ENCODE results near the gene TMED9. TPM values are rescaled to one million over a fixed set of nuclear protein-coding genes. Genes with fewer than 3 reads are reported as not detected.

TMED9 gene
- total RNA-seq, 1 experiment from 2014 or later, result 294 TPM

GRCh38 chr5:177578316-177578715 lies 13.7 kb upstream of the TMED9 start:
- no peaks in the 10 kb centered on the region for H3K36me3 Mint-ChIP-seq (ENCODE audit: insufficient read depth, unreplicated experiment)
- TF ChIP-seq CTCF (IDR thresholded peaks at IDR 0.05; ENCODE audit: unreplicated experiment), result no peak
- H3K27me3 Mint-ChIP-seq (ENCODE audit: unreplicated experiment), result peaks cover 27% of the 10 kb centered on the region
- no peak overlapping the region for H3K4me3 Mint-ChIP-seq (ENCODE audit: low read depth, unreplicated experiment)
- DNase-seq, result no peak
- H3K9me3 Mint-ChIP-seq (ENCODE audit: low read depth, unreplicated experiment), result no peaks in the 10 kb centered on the region
- H3K4me1 Mint-ChIP-seq (ENCODE audit: low read depth, unreplicated experiment), result peaks cover 11% of the 10 kb centered on the region
- CTCF ChIA-PET, result no interaction called here
- H3K27ac Mint-ChIP-seq (ENCODE audit: unreplicated experiment), result no peak overlapping the region
- no TSS peak for BruUV-seq (replicated peaks)
- intact Hi-C loops (cut with micrococcal nuclease; ENCODE audit: unreplicated experiment), result no loop called here

- CTCF ChIA-PET, result no interaction called here
- Mint-ChIP-seq H3K4me3 (ENCODE audit: low read depth, unreplicated experiment) (no peak overlapping the region), H3K36me3 (ENCODE audit: insufficient read depth, unreplicated experiment) (peaks cover 23% of the 10 kb centered on the region), H3K9me3 (ENCODE audit: low read depth, unreplicated experiment) (no peaks in the 10 kb centered on the region), H3K27me3 (ENCODE audit: unreplicated experiment) (peaks cover 76% of the 10 kb centered on the region), H3K27ac (ENCODE audit: unreplicated experiment) (no peak overlapping the region), H3K4me1 (ENCODE audit: low read depth, unreplicated experiment) (peaks cover 12% of the 10 kb centered on the region)
- intact Hi-C loops (cut with micrococcal nuclease; ENCODE audit: unreplicated experiment), result no loop called here
- no peak for DNase-seq
- BruUV-seq (replicated peaks), result no TSS peak
- TF ChIP-seq CTCF (IDR thresholded peaks at IDR 0.05; ENCODE audit: unreplicated experiment), result no peak
Measured at GRCh38 chr5:177588413-177588909, 3.5 kb upstream of the TMED9 start.

GRCh38 chr5:177590406-177590805 lies 1.6 kb upstream of the TMED9 start:
- no TSS peak for BruUV-seq (replicated peaks)
- Mint-ChIP-seq H3K4me3 (ENCODE audit: low read depth, unreplicated experiment) (no peak overlapping the region), H3K36me3 (ENCODE audit: insufficient read depth, unreplicated experiment) (peaks cover 39% of the 10 kb centered on the region), H3K9me3 (ENCODE audit: low read depth, unreplicated experiment) (no peaks in the 10 kb centered on the region), H3K4me1 (ENCODE audit: low read depth, unreplicated experiment) (peaks cover 22% of the 10 kb centered on the region), H3K27me3 (ENCODE audit: unreplicated experiment) (peaks cover 57% of the 10 kb centered on the region), H3K27ac (ENCODE audit: unreplicated experiment) (no peak overlapping the region)
- no peak for TF ChIP-seq CTCF (IDR thresholded peaks at IDR 0.05; ENCODE audit: unreplicated experiment)
- CTCF ChIA-PET, result no interaction called here
- DNase-seq, result no peak
- intact Hi-C loops (cut with micrococcal nuclease; ENCODE audit: unreplicated experiment), result loop anchor here (5.0 kb wide), 1 partner anchor 33 kb away; no protein-coding TSS in a partner anchor

GRCh38 chr5:177591690-177592009 lies 353 bp upstream of the TMED9 start:
- peak overlapping the region; percentile 79 for H3K27ac Mint-ChIP-seq (ENCODE audit: unreplicated experiment)
- peaks cover 45% of the 10 kb centered on the region for H3K27me3 Mint-ChIP-seq (ENCODE audit: unreplicated experiment)
- CTCF ChIA-PET, result interaction anchor here (0.6 to 1.7 kb wide), 5 partner anchors 9 to 911 kb away, joined by 3 to 8 read pairs (median 4); no protein-coding TSS in a partner anchor
- no peak for DNase-seq
- H3K4me3 Mint-ChIP-seq (ENCODE audit: low read depth, unreplicated experiment), result peak overlapping the region; percentile 86
- H3K36me3 Mint-ChIP-seq (ENCODE audit: insufficient read depth, unreplicated experiment), result peaks cover 52% of the 10 kb centered on the region
- H3K4me1 Mint-ChIP-seq (ENCODE audit: low read depth, unreplicated experiment), result peaks cover 22% of the 10 kb centered on the region
- TF ChIP-seq CTCF (IDR thresholded peaks at IDR 0.05; ENCODE audit: unreplicated experiment), result no peak
- no peaks in the 10 kb centered on the region for H3K9me3 Mint-ChIP-seq (ENCODE audit: low read depth, unreplicated experiment)
- no TSS peak for BruUV-seq (replicated peaks)
- intact Hi-C loops (cut with micrococcal nuclease; ENCODE audit: unreplicated experiment), result loop anchor here (5.0 kb wide), 1 partner anchor 34 kb away; no protein-coding TSS in a partner anchor
